Tibial nerve (tissue), 4 donors: Measurements from ENCODE around the gene GDI2. TPM values are rescaled to one million over a fixed set of nuclear protein-coding genes. Genes with fewer than 3 reads are reported as not detected.
"Not testable (repeated sequence)": the region's sequence is repeated elsewhere in the genome, so short reads cannot be mapped to it uniquely, and the experiment has no call there.

Experiments
- DNase-seq, 2 donors: peaks; one replicate each; pipeline ENCODE4 v3.0.0-alpha.2; 2019; ENCODE audit warnings: low spot score in 2 of 2
- H3K27ac ChIP-seq, 4 donors: fragments of 200-600 bp; sonication (generic) in 3 of 4; one replicate each; pipeline ENCODE4 v1.5.1; 2017 to 2019; ENCODE audit warnings: mild to moderate bottlenecking in 1 of 4
- H3K27me3 ChIP-seq, 2 donors: fragments of 200-600 bp; sonication (generic) in 1 of 2; one replicate each; pipeline versions ENCODE4 v1.5.1 to v1.6.0; 2017 to 2019
- H3K36me3 ChIP-seq, 3 donors: fragments of 200-600 bp; sonication (generic); one replicate each; pipeline ENCODE4 v1.5.1; 2018 to 2019
- H3K4me1 ChIP-seq, 4 donors: fragments of 200-600 bp; sonication (generic) in 3 of 4; one replicate each; pipeline ENCODE4 v1.5.1; 2017 to 2019
- H3K4me3 ChIP-seq, 4 donors: fragments of 200-600 bp; sonication (generic) in 3 of 4; one replicate each; pipeline ENCODE4 v1.5.1; 2017 to 2019; ENCODE audit warnings: mild to moderate bottlenecking in 1 of 4, moderate library complexity in 1 of 4
- H3K9me3 ChIP-seq, 4 donors: fragments of 200-600 bp; sonication (generic) in 3 of 4; one replicate each; pipeline ENCODE4 v1.5.1; 2017 to 2019
- CTCF ChIP-seq, 5 experiments: fragments of 200-600 bp in 3 of 5; fragments of 450-650 bp in 2 of 5; sonication (generic) in 3 of 5; IDR thresholded peaks; one replicate each; pipeline ENCODE4 v1.5.1; 2016 to 2019; ENCODE audit warnings: antibody characterized with exemption in 5 of 5, mild to moderate bottlenecking in 3 of 5, moderate library complexity in 2 of 5
- EP300 ChIP-seq, 2 donors: sonication (generic); formaldehyde crosslinking; IDR thresholded peaks; one replicate each; pipeline ENCODE4 v1.6.1; 2017; ENCODE audit warnings: antibody characterized with exemption in 2 of 2, mild to moderate bottlenecking in 1 of 2
- POLR2A ChIP-seq, 2 donors: fragments of 450-650 bp; IDR thresholded peaks; one replicate each; pipeline ENCODE4 v1.6.1; 2017; ENCODE audit warnings: antibody characterized with exemption in 2 of 2, mild to moderate bottlenecking in 2 of 2, moderate library complexity in 2 of 2
- WGBS, 2 donors: methylation state at CpG; one replicate each; pipeline ENCODE4 v1.1.5; 2018; 5-methylcytosine and 5-hydroxymethylcytosine counted together
- total RNA-seq, 4 donors: library from RNA; depleted of rRNA; stranded (reverse); fragments of >200 nt; gene quantifications; one replicate each; pipeline ENCODE4 v1.1.0, GENCODE V29; 2016

GDI2 gene
- total RNA-seq, 4 donors from 2014 or later = 175 to 225 (median 199) TPM

- Histone ChIP-seq H3K4me1 (no peaks in the 10 kb centered on the region), H3K9me3 (no peaks in the 10 kb centered on the region), H3K27me3 (no peaks in the 10 kb centered on the region), H3K27ac (no peak overlapping the region), H3K36me3 (no peaks in the 10 kb centered on the region), H3K4me3 (no peak overlapping the region)
- DNase-seq = no peak
- 80 to 84% methylated on average over 10 to 13 of the region's 13 CpGs for WGBS, 2 donors
- TF ChIP-seq EP300 (IDR thresholded peaks at IDR 0.05) = no peak
These were observed 19.7 kb upstream of the GDI2 start for GRCh38 chr10:5832946-5833345.

- H3K27ac ChIP-seq = no peak overlapping the region
- H3K4me3 ChIP-seq = no peak overlapping the region
- H3K9me3 ChIP-seq = no peaks in the 10 kb centered on the region
- no peaks in the 10 kb centered on the region for H3K27me3 ChIP-seq
- H3K4me1 ChIP-seq = no peaks in the 10 kb centered on the region
- DNase-seq = no peak
- 84 to 88% methylated on average over 8 of the region's 8 CpGs for WGBS, 2 donors
- no peak for TF ChIP-seq EP300 (IDR thresholded peaks at IDR 0.05)
- no peaks in the 10 kb centered on the region for H3K36me3 ChIP-seq
These were observed 18.2 kb upstream of the GDI2 start for GRCh38 chr10:5831446-5831782.

GRCh38 chr10:5830629-5831445, 17.6 kb upstream of the GDI2 start:
- no peak for DNase-seq
- Histone ChIP-seq H3K4me1 (no peaks in the 10 kb centered on the region), H3K4me3 (no peak overlapping the region), H3K36me3 (no peaks in the 10 kb centered on the region), H3K9me3 (no peaks in the 10 kb centered on the region), H3K27ac (no peak overlapping the region), H3K27me3 (no peaks in the 10 kb centered on the region)
- no peak for TF ChIP-seq CTCF (IDR thresholded peaks at IDR 0.05)
- TF ChIP-seq POLR2A (IDR thresholded peaks at IDR 0.05) = no peak
- no peak for TF ChIP-seq EP300 (IDR thresholded peaks at IDR 0.05)
- 89 to 90% methylated on average over 13 to 14 of the region's 14 CpGs for WGBS, 2 donors

GRCh38 chr10:5829267-5829666, 16.0 kb upstream of the GDI2 start:
- 88 to 92% methylated on average over 9 of the region's 9 CpGs for WGBS, 2 donors

GRCh38 chr10:5828725-5829124, 15.5 kb upstream of the GDI2 start:
- H3K27ac ChIP-seq = no peak overlapping the region
- no peaks in the 10 kb centered on the region for H3K9me3 ChIP-seq
- no peak overlapping the region for H3K4me3 ChIP-seq
- no peaks in the 10 kb centered on the region for H3K36me3 ChIP-seq
- H3K4me1 ChIP-seq = no peaks in the 10 kb centered on the region
- TF ChIP-seq EP300 (IDR thresholded peaks at IDR 0.05) (no peak), POLR2A (IDR thresholded peaks at IDR 0.05) (no peak), CTCF (IDR thresholded peaks at IDR 0.05) (no peak)
- 91 to 95% methylated on average over 16 of the region's 16 CpGs for WGBS, 2 donors
- no peak for DNase-seq
- no peaks in the 10 kb centered on the region for H3K27me3 ChIP-seq

More at GRCh38 chr10:5829267-5829666, 16.0 kb upstream of the GDI2 start:
- Histone ChIP-seq H3K9me3 (no peaks in the 10 kb centered on the region), H3K4me3 (no peak overlapping the region), H3K27ac (no peak overlapping the region), H3K4me1 (no peaks in the 10 kb centered on the region), H3K36me3 (no peaks in the 10 kb centered on the region), H3K27me3 (no peaks in the 10 kb centered on the region)
- no peak for DNase-seq
- no peak for TF ChIP-seq EP300 (IDR thresholded peaks at IDR 0.05)
- TF ChIP-seq POLR2A (IDR thresholded peaks at IDR 0.05) = no peak
- no peak for TF ChIP-seq CTCF (IDR thresholded peaks at IDR 0.05)

- Histone ChIP-seq H3K4me1 (no peaks in the 10 kb centered on the region), H3K36me3 (no peaks in the 10 kb centered on the region), H3K27me3 (no peaks in the 10 kb centered on the region), H3K9me3 (no peaks in the 10 kb centered on the region), H3K27ac (no peak overlapping the region), H3K4me3 (no peak overlapping the region)
- WGBS, 2 donors = 78 to 79% methylated on average over 6 of the region's 6 CpGs
- TF ChIP-seq CTCF (IDR thresholded peaks at IDR 0.05) = no peak
- TF ChIP-seq EP300 (IDR thresholded peaks at IDR 0.05) = no peak
- no peak for TF ChIP-seq POLR2A (IDR thresholded peaks at IDR 0.05)
- DNase-seq = no peak
These were observed 14.6 kb upstream of the GDI2 start for GRCh38 chr10:5827841-5828240.

GRCh38 chr10:5826511-5826910, 13.3 kb upstream of the GDI2 start:
- not testable (repeated sequence) for H3K27me3 ChIP-seq, H3K4me3 ChIP-seq, H3K27ac ChIP-seq, H3K36me3 ChIP-seq, H3K4me1 ChIP-seq, H3K9me3 ChIP-seq, DNase-seq
- WGBS, 2 donors = 87 to 92% methylated on average over 6 of the region's 6 CpGs
